Activated CD8-positive, alpha-beta T cell treated with anti-CD3 and anti-CD28 coated beads for 36 hours (primary cell): Measurements from ENCODE around the gene PLD1. TPM values are rescaled to one million over a fixed set of nuclear protein-coding genes. Genes with fewer than 3 reads are reported as not detected.
"Not testable (repeated sequence)": the region's sequence is repeated elsewhere in the genome, so short reads cannot be mapped to it uniquely, and the experiment has no call there.

Experiments
- ATAC-seq: fragments of 200-7000 bp; cut with Tn5 transposase; one replicate; pipeline ENCODE4 v1.10.0; 2021; ENCODE audit warnings: mild to moderate bottlenecking, moderate library complexity
- CTCF ChIA-PET: fragments of 350-600 bp; sonication (Branson Sonifier 250); formaldehyde crosslinking; loops from one replicate; lab custom pipeline; 2021; ENCODE audit warnings: antibody characterized with exemption; lab: Charles Lee
- POLR2A ChIA-PET: fragments of 350-600 bp; sonication (Branson Sonifier 250); formaldehyde crosslinking; loops from one replicate; lab custom pipeline; 2021; ENCODE audit warnings: antibody characterized with exemption; lab: Charles Lee
- DNase-seq: peaks from one replicate; pipeline ENCODE4 v3.0.0-alpha.2; 2020
- H3K27ac Mint-ChIP-seq: one replicate; pipeline ENCODE4 v1.8.0; 2021; ENCODE audit warnings: mild to moderate bottlenecking, mixed read lengths
- H3K27me3 Mint-ChIP-seq: one replicate; pipeline ENCODE4 v1.8.0; 2021; ENCODE audit warnings: mixed read lengths
- H3K36me3 Mint-ChIP-seq: one replicate; pipeline ENCODE4 v1.8.0; 2021; ENCODE audit warnings: low read depth, mixed read lengths
- H3K4me1 Mint-ChIP-seq: one replicate; pipeline ENCODE4 v1.8.0; 2021; ENCODE audit warnings: low read depth, mixed read lengths
- H3K4me3 Mint-ChIP-seq: one replicate; pipeline ENCODE4 v1.8.0; 2021; ENCODE audit warnings: mild to moderate bottlenecking, moderate library complexity, mixed read lengths
- H3K9me3 Mint-ChIP-seq: one replicate; pipeline ENCODE4 v1.8.0; 2021; ENCODE audit warnings: mixed read lengths
- CTCF ChIP-seq: fragments of 200-600 bp; IDR thresholded peaks from one replicate; pipeline ENCODE4 v1.8.0; 2022; ENCODE audit warnings: antibody characterized with exemption, mild to moderate bottlenecking
- intact Hi-C: fragments of 100-400 bp; cut with micrococcal nuclease; formaldehyde crosslinking; loops from one replicate; pipeline ENCODE4 v1.10.0; 2022
- total RNA-seq, 2 experiments: library from RNA; stranded (reverse); gene quantifications; one replicate each; pipeline ENCODE4 v1.2.3, GENCODE V29; 2021

The PLD1 gene
- total RNA-seq, 2 experiments from 2014 or later: 0.86 to 1.2 TPM

GRCh38 chr3:171817074-171817800 is 7.0 kb upstream of the PLD1 start:
- no peak for TF ChIP-seq CTCF
- Mint-ChIP-seq H3K4me1 (peaks cover 22% of the 10 kb centered on the region), H3K36me3 (no peaks in the 10 kb centered on the region), H3K27ac (no peak overlapping the region), H3K27me3 (peaks cover 25% of the 10 kb centered on the region), H3K9me3 (no peaks in the 10 kb centered on the region), H3K4me3 (no peak overlapping the region)
- ATAC-seq (no peak), DNase-seq (no peak)
- CTCF ChIA-PET: no interaction called here
- POLR2A ChIA-PET: no interaction called here
- intact Hi-C loops: no loop called here

- Mint-ChIP-seq H3K27ac (no peak overlapping the region), H3K27me3 (peaks cover 33% of the 10 kb centered on the region), H3K9me3 (no peaks in the 10 kb centered on the region), H3K36me3 (no peaks in the 10 kb centered on the region), H3K4me3 (no peak overlapping the region), H3K4me1 (peaks cover 13% of the 10 kb centered on the region)
- ATAC-seq (no peak), DNase-seq (no peak)
- no peak for TF ChIP-seq CTCF
- intact Hi-C loops: no loop called here
- POLR2A ChIA-PET: no interaction called here
- CTCF ChIA-PET: no interaction called here
Measured at GRCh38 chr3:171815973-171816595, 5.8 kb upstream of the PLD1 start.

- ATAC-seq, POLR2A ChIA-PET, H3K27ac Mint-ChIP-seq, intact Hi-C loops, DNase-seq, H3K36me3 Mint-ChIP-seq, H3K4me3 Mint-ChIP-seq, H3K9me3 Mint-ChIP-seq: not testable (repeated sequence)
- H3K4me1 Mint-ChIP-seq: peaks cover 19% of the 10 kb centered on the region
- CTCF ChIA-PET: interaction anchor here (1.3 kb wide), 1 partner anchor 15 kb away, joined by 5 read pairs; no protein-coding TSS in a partner anchor
- peaks cover 43% of the 10 kb centered on the region for H3K27me3 Mint-ChIP-seq
Measured at GRCh38 chr3:171814662-171815061, 4.4 kb upstream of the PLD1 start.

- H3K4me3 Mint-ChIP-seq: no peak overlapping the region
- POLR2A ChIA-PET: interaction anchor here (0.5 kb wide), 2 partner anchors 325 to 568 kb away, joined by 3 to 4 read pairs; no protein-coding TSS in a partner anchor
Measured at GRCh38 chr3:171813897-171814460, 3.7 kb upstream of the PLD1 start.

More at GRCh38 chr3:171813897-171814460, 3.7 kb upstream of the PLD1 start:
- TF ChIP-seq CTCF: no peak
- CTCF ChIA-PET: interaction anchor here (1.3 kb wide), 1 partner anchor 15 kb away, joined by 5 read pairs; no protein-coding TSS in a partner anchor
- peak overlapping the region; percentile 71 for H3K27ac Mint-ChIP-seq
- DNase-seq (peak; percentile 63), ATAC-seq (peak; percentile 66)
- H3K27me3 Mint-ChIP-seq: peaks cover 46% of the 10 kb centered on the region
- no peaks in the 10 kb centered on the region for H3K9me3 Mint-ChIP-seq
- no peaks in the 10 kb centered on the region for H3K36me3 Mint-ChIP-seq
- intact Hi-C loops: no loop called here
- H3K4me1 Mint-ChIP-seq: peaks cover 26% of the 10 kb centered on the region
